Keratinocyte (primary cell): ENCODE results near the gene POGZ. TPM values are rescaled to one million over a fixed set of nuclear protein-coding genes. Genes with fewer than 3 reads are reported as not detected.

Source experiments
- DNase-seq: peaks from one replicate; pipeline ENCODE4 v3.0.0-alpha.2; 2011; ENCODE audit warnings: low read depth, missing footprints, low spot score
- FAIRE-seq: peaks from 2 replicates; lab custom pipeline; 2011; peaks lifted over from hg19 to GRCh38; lab: Jason Lieb, UNC
- H2AFZ ChIP-seq: 2 replicates; pipeline ENCODE4 v1.6.0; 2012; ENCODE audit warnings: low read length, control low read depth, inconsistent platforms; ENCODE audit not compliant: control insufficient read depth
- H3K27ac ChIP-seq: 2 replicates; pipeline ENCODE4 v1.5.1; 2011; ENCODE audit warnings: low read length; ENCODE audit not compliant: control insufficient read depth, insufficient read depth
- H3K27me3 ChIP-seq: 3 replicates; pipeline ENCODE4 v1.6.0; 2011; ENCODE audit warnings: low read length; ENCODE audit not compliant: control insufficient read depth, insufficient read depth; ENCODE audit errors: extremely low read depth
- H3K36me3 ChIP-seq, 2 experiments: 2 replicates in 1 of 2; 3 replicates in 1 of 2; pipeline ENCODE4 v1.5.1; 2011; ENCODE audit warnings: low read length in 2 of 2, mild to moderate bottlenecking in 1 of 2; ENCODE audit not compliant: control insufficient read depth in 2 of 2, insufficient read depth in 2 of 2; ENCODE audit errors: extremely low read depth in 1 of 2
- H3K4me1 ChIP-seq: 3 replicates; pipeline ENCODE4 v1.5.1; 2011; ENCODE audit warnings: low read length; ENCODE audit not compliant: control insufficient read depth, insufficient read depth; ENCODE audit errors: extremely low read depth
- H3K4me2 ChIP-seq: 3 replicates; pipeline ENCODE4 v1.6.0; 2011; ENCODE audit warnings: low read depth, low read length; ENCODE audit not compliant: control insufficient read depth, insufficient read depth; ENCODE audit errors: extremely low read depth
- H3K4me3 ChIP-seq, 3 experiments: fragments of 200-600 bp in 1 of 3; sonication (generic) in 1 of 3; 2 replicates in 2 of 3; 3 replicates in 1 of 3; pipeline ENCODE4 v1.5.1; 2011 to 2016; ENCODE audit warnings: low read length in 3 of 3, mild to moderate bottlenecking in 3 of 3, control low read depth in 2 of 3, inconsistent platforms in 1 of 3, low read depth in 1 of 3, mixed read lengths in 1 of 3, mixed run types in 1 of 3, moderate library complexity in 1 of 3; ENCODE audit not compliant: control insufficient read depth in 2 of 3, insufficient read depth in 2 of 3; ENCODE audit errors: extremely low read depth in 1 of 3
- H3K79me2 ChIP-seq: 2 replicates; pipeline ENCODE4 v1.6.0; 2012; ENCODE audit warnings: low read length; ENCODE audit not compliant: control insufficient read depth, insufficient read depth
- H3K9ac ChIP-seq: 3 replicates; pipeline ENCODE4 v1.6.0; 2011; ENCODE audit warnings: low read length; ENCODE audit not compliant: control insufficient read depth, insufficient read depth; ENCODE audit errors: extremely low read depth
- H3K9me1 ChIP-seq: 3 replicates; pipeline ENCODE4 v1.6.0; 2011; ENCODE audit warnings: low read length; ENCODE audit not compliant: control insufficient read depth, insufficient read depth; ENCODE audit errors: extremely low read depth
- H3K9me3 ChIP-seq: 2 replicates; pipeline ENCODE4 v1.5.1; 2012; ENCODE audit warnings: low read depth, low read length; ENCODE audit not compliant: control insufficient read depth
- H4K20me1 ChIP-seq: 3 replicates; pipeline ENCODE4 v1.6.0; 2011; ENCODE audit warnings: low read length; ENCODE audit not compliant: control insufficient read depth, insufficient read depth; ENCODE audit errors: extremely low read depth
- CTCF ChIP-seq, 3 experiments: IDR thresholded peaks in 1 of 3; conservative IDR thresholded peaks in 1 of 3; optimal IDR thresholded peaks in 1 of 3; 2 replicates in 2 of 3; 3 replicates in 1 of 3; pipeline versions ENCODE3 to v1.5.1; 2011; ENCODE audit warnings: low read length in 3 of 3, mild to moderate bottlenecking in 3 of 3, moderate library complexity in 2 of 3, control low read depth in 1 of 3, inconsistent platforms in 1 of 3; ENCODE audit not compliant: insufficient read depth in 2 of 3; ENCODE audit errors: extremely low read depth in 1 of 3
- EZH2 ChIP-seq: IDR thresholded peaks from one replicate; pipeline ENCODE4 v1.6.1; 2012; ENCODE audit warnings: inconsistent platforms, mild to moderate bottlenecking, low read length, moderate library complexity
- dilution Hi-C: fragments of 300-500 bp; cut with MboI; formaldehyde crosslinking; loops from one replicate; pipeline ENCODE4 v1.7.0; 2020; ENCODE audit warnings: low sequenced_read_pairs; ENCODE audit not compliant: extremely low pct_ligation_motif_present
- polyA plus RNA-seq, 5 experiments: library from polyadenylated mRNA; depleted of rRNA in 3 of 5; stranded (reverse) in 3 of 5; stranded (forward) in 1 of 5; unstranded in 1 of 5; fragments of >200 nt; gene quantifications; 1 replicate in 1 of 5; 2 replicates in 3 of 5; 3 replicates in 1 of 5; pipeline versions ENCODE4 v1.2.1 to v1.2.3, GENCODE V29; 2011 to 2012; ENCODE audit warnings: missing spikeins in 2 of 5, low read depth in 1 of 5, low replicate concordance in 1 of 5

The POGZ gene
- polyA plus RNA-seq, 1 donor (not counting 4 experiments of a cell fraction or from before 2014, with no cell fraction given), result 29.9 TPM

GRCh38 chr1:151477066-151477465 is 17.8 kb upstream of the POGZ start:
- Histone ChIP-seq H3K4me2 (no peak overlapping the region), H3K36me3 (no peaks in the 10 kb centered on the region), H3K4me3 (no peak overlapping the region), H3K4me1 (no peaks in the 10 kb centered on the region), H3K9me3 (no peaks in the 10 kb centered on the region), H3K27me3 (no peaks in the 10 kb centered on the region), H3K9ac (no peak overlapping the region), H4K20me1 (no peaks in the 10 kb centered on the region), H2AFZ (no peak overlapping the region), H3K79me2 (no peaks in the 10 kb centered on the region), H3K9me1 (no peaks in the 10 kb centered on the region), H3K27ac (no peak overlapping the region)
- dilution Hi-C loops, result no loop called here
- DNase-seq (no peak), FAIRE-seq (no peak)
- TF ChIP-seq EZH2, result no peak
- no peak for TF ChIP-seq CTCF (optimal IDR thresholded peaks at IDR 0.05 in 1 of 3, IDR thresholded peaks at IDR 0.05 in 1 of 3, conservative IDR thresholded peaks at IDR 0.05 in 1 of 3; ENCODE audit: extremely low read depth in 1 of 3, insufficient read depth in 2 of 3, low read length in 3 of 3)

GRCh38 chr1:151476083-151476482 is 16.8 kb upstream of the POGZ start:
- Histone ChIP-seq H3K27me3 (no peaks in the 10 kb centered on the region), H2AFZ (no peak overlapping the region), H3K9me3 (no peaks in the 10 kb centered on the region), H3K9ac (no peak overlapping the region), H3K4me2 (no peak overlapping the region), H3K4me3 (no peak overlapping the region), H3K4me1 (no peaks in the 10 kb centered on the region), H3K9me1 (no peaks in the 10 kb centered on the region), H3K27ac (no peak overlapping the region), H4K20me1 (no peaks in the 10 kb centered on the region), H3K36me3 (no peaks in the 10 kb centered on the region), H3K79me2 (no peaks in the 10 kb centered on the region)
- TF ChIP-seq CTCF (optimal IDR thresholded peaks at IDR 0.05 in 1 of 3, IDR thresholded peaks at IDR 0.05 in 1 of 3, conservative IDR thresholded peaks at IDR 0.05 in 1 of 3; ENCODE audit: extremely low read depth in 1 of 3, insufficient read depth in 2 of 3, low read length in 3 of 3), result no peak
- no peak for TF ChIP-seq EZH2
- dilution Hi-C loops, result no loop called here
- no peak for FAIRE-seq
- DNase-seq, result no peak
